Measurements from ENCODE around the gene GAB2. TPM values are rescaled to one million over a fixed set of nuclear protein-coding genes. Genes with fewer than 3 reads are reported as not detected.

The GAB2 gene
- polyA plus RNA-seq, 2 of the 4 experiments (the other 2 are of a cell fraction): 2.8 to 4.7 TPM

DNA sequence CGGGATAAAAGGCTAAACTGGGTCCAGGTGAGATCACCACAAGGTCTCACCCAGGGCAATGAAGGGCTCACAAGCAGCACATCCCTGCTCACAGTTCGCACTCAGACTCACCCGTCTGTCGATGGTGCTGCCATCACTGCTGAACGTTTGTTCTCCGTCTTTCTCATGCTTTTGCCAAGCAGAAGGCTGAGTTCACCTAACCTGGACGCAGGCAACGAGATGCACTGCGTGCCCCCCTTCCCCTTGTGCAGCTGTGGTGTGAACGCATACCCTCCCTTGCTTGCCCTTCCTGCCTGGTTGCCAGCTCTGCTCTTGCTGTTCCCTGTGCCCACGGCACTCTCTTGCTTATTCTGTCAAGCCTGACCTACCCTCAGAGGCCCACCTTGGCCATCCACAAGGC lies 247.2 kb downstream of the GAB2 start:
- 91% methylated on average over 11 of the region's 11 CpGs for WGBS (ENCODE audit: missing lambda C conversion rate)
- POLR2A ChIA-PET: no interaction called here
- no peak for FAIRE-seq

GRCh38 chr11:78168539-78169477 lies 248.8 kb downstream of the GAB2 start:
- Histone ChIP-seq H3K27ac (no peak overlapping the region), H3K4me1 (no peaks in the 10 kb centered on the region), H3K9me3 (no peaks in the 10 kb centered on the region; the same call in 2 of the 3 replicates), H3K4me2 (no peak overlapping the region), H3K4me3 (no peak overlapping the region)
- WGBS (ENCODE audit: missing lambda C conversion rate): 76% methylated on average over 17 of the region's 17 CpGs
- ChIA-PET POLR2A (no interaction called here), CTCF (no interaction called here)
- no peak for DNase-seq (ENCODE audit: low read depth in 1 of 2, low spot score in 1 of 2)
- no peak; a peak in 1 of 6 replicates for ATAC-seq
- FAIRE-seq: no peak
- no peak for TF ChIP-seq RAD21 (conservative IDR thresholded peaks at IDR 0.05 in 1 of 2, IDR thresholded peaks at IDR 0.05 in 1 of 2)
- no peak for TF ChIP-seq FOSL2 (IDR thresholded peaks at IDR 0.05)
- TF ChIP-seq FOSL2 (CRISPR knock-in tag; IDR thresholded peaks at IDR 0.05): no peak
- TF ChIP-seq, protein P1, sequence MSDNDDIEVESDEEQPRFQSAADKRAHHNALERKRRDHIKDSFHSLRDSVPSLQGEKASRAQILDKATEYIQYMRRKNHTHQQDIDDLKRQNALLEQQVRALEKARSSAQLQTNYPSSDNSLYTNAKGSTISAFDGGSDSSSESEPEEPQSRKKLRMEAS (IDR thresholded peaks at IDR 0.05): no peak
- TF ChIP-seq CHD4 (IDR thresholded peaks at IDR 0.05; ENCODE audit: borderline replicate concordance): no peak
- no peak for TF ChIP-seq EHF (CRISPR knock-in tag; IDR thresholded peaks at IDR 0.05)
- no peak for TF ChIP-seq E2F6 (IDR thresholded peaks at IDR 0.05; ENCODE audit: borderline replicate concordance, low read depth)
- TF ChIP-seq CHD2 (IDR thresholded peaks at IDR 0.05; ENCODE audit: low read length, partially characterized antibody): no peak
- no peak for TF ChIP-seq KDM1A (IDR thresholded peaks at IDR 0.05; ENCODE audit: low read depth)

More for the DNA sequence above, 247.2 kb downstream of the GAB2 start:
- no peaks in the 10 kb centered on the region for H3K4me1 ChIP-seq
- H3K4me3 ChIP-seq: no peak overlapping the region
- DNase-seq (ENCODE audit: low read depth in 1 of 2, low spot score in 1 of 2): no peak
- H3K27ac ChIP-seq: no peak overlapping the region
- ATAC-seq: no peak
- CTCF ChIA-PET: interaction anchor here (1.1 to 1.3 kb wide), 2 partner anchors 247 to 394 kb away, joined by 3 to 4 read pairs; partner anchors contain the start of gene GAB2
- H3K4me2 ChIP-seq: no peak overlapping the region
- no peaks in the 10 kb centered on the region for H3K9me3 ChIP-seq
- TF ChIP-seq EP300 (IDR thresholded peaks at IDR 0.05): no peak
- no peak for TF ChIP-seq FOSB (CRISPR knock-in tag; IDR thresholded peaks at IDR 0.05)
- TF ChIP-seq SREBF2 (IDR thresholded peaks at IDR 0.05): no peak
- TF ChIP-seq BHLHE40 (IDR thresholded peaks at IDR 0.05; ENCODE audit: low read depth, low read length): no peak
- no peak for TF ChIP-seq CBX2 (IDR thresholded peaks at IDR 0.05; ENCODE audit: borderline replicate concordance, low read depth)
- TF ChIP-seq MAZ (IDR thresholded peaks at IDR 0.05; ENCODE audit: borderline replicate concordance, low read depth, low read length): no peak

- no peak overlapping the region for H3K27ac ChIP-seq
- FAIRE-seq: no peak
- no peaks in the 10 kb centered on the region; the same call in 2 of the 3 replicates for H3K9me3 ChIP-seq
- H3K4me2 ChIP-seq: no peak overlapping the region
- WGBS (ENCODE audit: missing lambda C conversion rate): 85% methylated on average over 6 of the region's 6 CpGs
- DNase-seq (ENCODE audit: low read depth in 1 of 2, low spot score in 1 of 2): no peak
- ChIA-PET CTCF (no interaction called here), POLR2A (no interaction called here)
- H3K4me3 ChIP-seq: no peak overlapping the region
- TF ChIP-seq MAFK (IDR thresholded peaks at IDR 0.05; ENCODE audit: partially characterized antibody): no peak
- TF ChIP-seq HEYL (CRISPR knock-in tag; IDR thresholded peaks at IDR 0.05): no peak
- TF ChIP-seq, protein P2, sequence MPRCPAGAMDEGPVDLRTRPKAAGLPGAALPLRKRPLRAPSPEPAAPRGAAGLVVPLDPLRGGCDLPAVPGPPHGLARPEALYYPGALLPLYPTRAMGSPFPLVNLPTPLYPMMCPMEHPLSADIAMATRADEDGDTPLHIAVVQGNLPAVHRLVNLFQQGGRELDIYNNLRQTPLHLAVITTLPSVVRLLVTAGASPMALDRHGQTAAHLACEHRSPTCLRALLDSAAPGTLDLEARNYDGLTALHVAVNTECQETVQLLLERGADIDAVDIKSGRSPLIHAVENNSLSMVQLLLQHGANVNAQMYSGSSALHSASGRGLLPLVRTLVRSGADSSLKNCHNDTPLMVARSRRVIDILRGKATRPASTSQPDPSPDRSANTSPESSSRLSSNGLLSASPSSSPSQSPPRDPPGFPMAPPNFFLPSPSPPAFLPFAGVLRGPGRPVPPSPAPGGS (IDR thresholded peaks at IDR 0.05): no peak
- no peak for TF ChIP-seq RNF2 (IDR thresholded peaks at IDR 0.05; ENCODE audit: borderline replicate concordance, low read depth)
- TF ChIP-seq CEBPB (IDR thresholded peaks at IDR 0.05): no peak
- no peak for TF ChIP-seq MAZ (IDR thresholded peaks at IDR 0.05; ENCODE audit: borderline replicate concordance, low read depth, low read length)
- no peak for TF ChIP-seq E2F6 (IDR thresholded peaks at IDR 0.05; ENCODE audit: borderline replicate concordance, low read depth)
- TF ChIP-seq BHLHE40 (IDR thresholded peaks at IDR 0.05; ENCODE audit: low read depth, low read length): no peak
- TF ChIP-seq RFX5 (IDR thresholded peaks at IDR 0.05): no peak
- no peak for TF ChIP-seq HOXA7 (CRISPR knock-in tag; IDR thresholded peaks at IDR 0.05)
- TF ChIP-seq ZNF302 (CRISPR knock-in tag; IDR thresholded peaks at IDR 0.05): no peak
- no peaks in the 10 kb centered on the region for H3K4me1 ChIP-seq
- ATAC-seq: no peak
Measured at GRCh38 chr11:78166855-78167469, 250.7 kb downstream of the GAB2 start.
